ENCODE data around the gene F2.

The F2 gene

GRCh38 chr11:46672381-46672839 lies 46.6 kb upstream of the F2 start:
- Histone ChIP-seq H3K79me1 (ENCODE audit: low read length) (peaks cover 11% of the 10 kb centered on the region), H2BK5ac (ENCODE audit: low read depth, low read length, poor library complexity) (no peak overlapping the region), H3K4ac (ENCODE audit: low read depth, low read length) (no peak overlapping the region)

GRCh38 chr11:46673713-46674462 lies 45.1 kb upstream of the F2 start:
- Histone ChIP-seq H2AFZ (ENCODE audit: insufficient read depth, low read length, poor library complexity) (no peak overlapping the region), H3K4me1 (ENCODE audit: control insufficient read depth in 1 of 2, insufficient read depth in 2 of 2, low read length in 2 of 2) (peaks cover 17 to 20% of the 10 kb centered on the region in 2 experiments), H3K18ac (ENCODE audit: low read length) (peak overlapping the region; percentile 9), H3K79me1 (ENCODE audit: low read length) (peaks cover 11% of the 10 kb centered on the region), H2AK5ac (ENCODE audit: low read length) (no peak overlapping the region), H4K91ac (ENCODE audit: low read depth, low read length) (no peak overlapping the region), H2BK120ac (ENCODE audit: insufficient read depth, low read length, poor library complexity) (no peak overlapping the region), H3K4me2 (ENCODE audit: low read length) (no peak overlapping the region), H3K4ac (ENCODE audit: low read depth, low read length) (no peak overlapping the region), H3K9ac (ENCODE audit: low read length) (no peak overlapping the region), H3K27me3 (ENCODE audit: insufficient read depth, low read length) (no peaks in the 10 kb centered on the region), H4K8ac (ENCODE audit: low read depth, low read length) (no peak overlapping the region), H3K23ac (ENCODE audit: low read length) (no peak overlapping the region), H4K12ac (ENCODE audit: low read depth, low read length) (peak overlapping the region; percentile 12), H3K9me3 (ENCODE audit: insufficient read depth, low read depth, low read length) (no peaks in the 10 kb centered on the region), H3K36me3 (ENCODE audit: control insufficient read depth in 1 of 2, insufficient read depth in 2 of 2, low read length in 2 of 2) (peaks cover 43 to 59% of the 10 kb centered on the region in 2 experiments), H3K4me3 (ENCODE audit: low read depth, low read length) (no peak overlapping the region), H3K79me2 (ENCODE audit: control insufficient read depth, insufficient read depth, low read length, poor library complexity) (no peaks in the 10 kb centered on the region), H2BK5ac (ENCODE audit: low read depth, low read length, poor library complexity) (no peak overlapping the region), H3K27ac (ENCODE audit: low read depth, low read length) (peak overlapping the region; percentile 75), H3K14ac (ENCODE audit: low read length) (peak overlapping the region; percentile 1), H2BK12ac (ENCODE audit: low read length) (peak overlapping the region; percentile 33)
- no CpG with 5 or more reads among the region's 6 CpGs for WGBS (ENCODE audit: extremely low coverage, insufficient coverage, insufficient read length)
- DNase-seq: no peak

More at GRCh38 chr11:46672381-46672839, 46.6 kb upstream of the F2 start:
- H3K4me1 ChIP-seq (ENCODE audit: control insufficient read depth in 1 of 2, insufficient read depth in 2 of 2, low read length in 2 of 2): peaks cover 17 to 20% of the 10 kb centered on the region in 2 experiments
- WGBS (ENCODE audit: extremely low coverage, insufficient coverage, insufficient read length): no CpG with 5 or more reads among the region's 7 CpGs
- no peaks in the 10 kb centered on the region for H3K27me3 ChIP-seq (ENCODE audit: insufficient read depth, low read length)
- H3K18ac ChIP-seq (ENCODE audit: low read length): no peak overlapping the region
- no peak overlapping the region for H2AFZ ChIP-seq (ENCODE audit: insufficient read depth, low read length, poor library complexity)
- H2AK5ac ChIP-seq (ENCODE audit: low read length): no peak overlapping the region
- H3K79me2 ChIP-seq (ENCODE audit: control insufficient read depth, insufficient read depth, low read length, poor library complexity): no peaks in the 10 kb centered on the region
- no peak overlapping the region for H3K9ac ChIP-seq (ENCODE audit: low read length)
- no peak overlapping the region for H4K91ac ChIP-seq (ENCODE audit: low read depth, low read length)
- no peak overlapping the region for H3K23ac ChIP-seq (ENCODE audit: low read length)
- H3K4me2 ChIP-seq (ENCODE audit: low read length): no peak overlapping the region
- H3K4me3 ChIP-seq (ENCODE audit: low read depth, low read length): no peak overlapping the region
- no peak for DNase-seq
- no peak overlapping the region for H2BK12ac ChIP-seq (ENCODE audit: low read length)
- H3K9me3 ChIP-seq (ENCODE audit: insufficient read depth, low read depth, low read length): no peaks in the 10 kb centered on the region
- H2BK120ac ChIP-seq (ENCODE audit: insufficient read depth, low read length, poor library complexity): no peak overlapping the region
- H4K8ac ChIP-seq (ENCODE audit: low read depth, low read length): no peak overlapping the region
- no peak overlapping the region for H3K27ac ChIP-seq (ENCODE audit: low read depth, low read length)
- H3K14ac ChIP-seq (ENCODE audit: low read length): no peak overlapping the region
- no peak overlapping the region for H4K12ac ChIP-seq (ENCODE audit: low read depth, low read length)
- H3K36me3 ChIP-seq (ENCODE audit: control insufficient read depth in 1 of 2, insufficient read depth in 2 of 2, low read length in 2 of 2): peaks cover 45 to 61% of the 10 kb centered on the region in 2 experiments

- Histone ChIP-seq H2AK5ac (ENCODE audit: low read length) (no peak overlapping the region), H3K18ac (ENCODE audit: low read length) (no peak overlapping the region), H3K79me2 (ENCODE audit: control insufficient read depth, insufficient read depth, low read length, poor library complexity) (no peaks in the 10 kb centered on the region), H3K27ac (ENCODE audit: low read depth, low read length) (peak overlapping the region; percentile 79), H2AFZ (ENCODE audit: insufficient read depth, low read length, poor library complexity) (no peak overlapping the region), H2BK5ac (ENCODE audit: low read depth, low read length, poor library complexity) (no peak overlapping the region), H3K23ac (ENCODE audit: low read length) (no peak overlapping the region), H3K4me3 (ENCODE audit: low read depth, low read length) (no peak overlapping the region), H3K4ac (ENCODE audit: low read depth, low read length) (no peak overlapping the region), H2BK120ac (ENCODE audit: insufficient read depth, low read length, poor library complexity) (no peak overlapping the region), H3K14ac (ENCODE audit: low read length) (no peak overlapping the region), H3K9me3 (ENCODE audit: insufficient read depth, low read depth, low read length) (no peaks in the 10 kb centered on the region), H3K4me1 (ENCODE audit: control insufficient read depth in 1 of 2, insufficient read depth in 2 of 2, low read length in 2 of 2) (peaks cover 17 to 20% of the 10 kb centered on the region in 2 experiments), H4K91ac (ENCODE audit: low read depth, low read length) (peak overlapping the region; percentile 86), H4K8ac (ENCODE audit: low read depth, low read length) (no peak overlapping the region), H3K36me3 (ENCODE audit: control insufficient read depth in 1 of 2, insufficient read depth in 2 of 2, low read length in 2 of 2) (peaks cover 50 to 62% of the 10 kb centered on the region in 2 experiments), H3K9ac (ENCODE audit: low read length) (no peak overlapping the region), H3K27me3 (ENCODE audit: insufficient read depth, low read length) (no peaks in the 10 kb centered on the region), H3K79me1 (ENCODE audit: low read length) (peaks cover 11% of the 10 kb centered on the region), H4K12ac (ENCODE audit: low read depth, low read length) (no peak overlapping the region), H3K4me2 (ENCODE audit: low read length) (peak overlapping the region; percentile 27), H2BK12ac (ENCODE audit: low read length) (no peak overlapping the region)
- WGBS (ENCODE audit: extremely low coverage, insufficient coverage, insufficient read length): no CpG with 5 or more reads among the region's 12 CpGs
- peak; percentile 86 to 89 for DNase-seq
Observed at GRCh38 chr11:46674463-46675287, 44.3 kb upstream of the F2 start.

GRCh38 chr11:46675288-46675851 lies 43.6 kb upstream of the F2 start:
- H3K18ac ChIP-seq (ENCODE audit: low read length): peak overlapping the region; percentile 36
- H3K4ac ChIP-seq (ENCODE audit: low read depth, low read length): peak overlapping the region; percentile 18

More at GRCh38 chr11:46675288-46675851, 43.6 kb upstream of the F2 start:
- Histone ChIP-seq H3K4me2 (ENCODE audit: low read length) (peak overlapping the region; percentile 27), H3K9me3 (ENCODE audit: insufficient read depth, low read depth, low read length) (no peaks in the 10 kb centered on the region), H3K36me3 (ENCODE audit: control insufficient read depth in 1 of 2, insufficient read depth in 2 of 2, low read length in 2 of 2) (peaks cover 53 to 64% of the 10 kb centered on the region in 2 experiments), H2BK5ac (ENCODE audit: low read depth, low read length, poor library complexity) (peak overlapping the region; percentile 64), H3K27ac (ENCODE audit: low read depth, low read length) (peak overlapping the region; percentile 79), H4K8ac (ENCODE audit: low read depth, low read length) (peak overlapping the region; percentile 27), H4K12ac (ENCODE audit: low read depth, low read length) (no peak overlapping the region), H2AK5ac (ENCODE audit: low read length) (peak overlapping the region; percentile 7), H3K14ac (ENCODE audit: low read length) (peak overlapping the region; percentile 16), H3K79me2 (ENCODE audit: control insufficient read depth, insufficient read depth, low read length, poor library complexity) (no peaks in the 10 kb centered on the region), H3K79me1 (ENCODE audit: low read length) (peaks cover 11% of the 10 kb centered on the region), H3K4me1 (ENCODE audit: control insufficient read depth in 1 of 2, insufficient read depth in 2 of 2, low read length in 2 of 2) (peaks cover 17 to 20% of the 10 kb centered on the region in 2 experiments), H2BK12ac (ENCODE audit: low read length) (peak overlapping the region; percentile 71), H2AFZ (ENCODE audit: insufficient read depth, low read length, poor library complexity) (peak overlapping the region; percentile 52), H3K9ac (ENCODE audit: low read length) (no peak overlapping the region), H2BK120ac (ENCODE audit: insufficient read depth, low read length, poor library complexity) (peak overlapping the region; percentile 9), H3K23ac (ENCODE audit: low read length) (no peak overlapping the region), H3K4me3 (ENCODE audit: low read depth, low read length) (no peak overlapping the region), H3K27me3 (ENCODE audit: insufficient read depth, low read length) (no peaks in the 10 kb centered on the region), H4K91ac (ENCODE audit: low read depth, low read length) (peak overlapping the region; percentile 86)
- DNase-seq: no peak
- whole genome bisulfite sequencing (ENCODE audit: extremely low coverage, insufficient coverage, insufficient read length): no CpG with 5 or more reads among the region's 4 CpGs
